Testis (tissue), 2 donors: Measurements from ENCODE around the gene ADPRM.

Experiments
- POLR2A ChIP-seq: fragments of 450-650 bp; IDR thresholded peaks from one replicate; pipeline ENCODE4 v1.6.1; 2017; ENCODE audit warnings: antibody characterized with exemption, mild to moderate bottlenecking, moderate library complexity
- TF ChIP-seq, protein P1 (sequence below), 3 experiments: fragments of 450-650 bp in 2 of 3; fragments of 200-600 bp in 1 of 3; sonication (generic) in 1 of 3; IDR thresholded peaks; one replicate each; pipeline ENCODE4 v1.5.1; 2016 to 2019; ENCODE audit warnings: antibody characterized with exemption in 3 of 3, mild to moderate bottlenecking in 2 of 3, moderate library complexity in 1 of 3

DNA sequence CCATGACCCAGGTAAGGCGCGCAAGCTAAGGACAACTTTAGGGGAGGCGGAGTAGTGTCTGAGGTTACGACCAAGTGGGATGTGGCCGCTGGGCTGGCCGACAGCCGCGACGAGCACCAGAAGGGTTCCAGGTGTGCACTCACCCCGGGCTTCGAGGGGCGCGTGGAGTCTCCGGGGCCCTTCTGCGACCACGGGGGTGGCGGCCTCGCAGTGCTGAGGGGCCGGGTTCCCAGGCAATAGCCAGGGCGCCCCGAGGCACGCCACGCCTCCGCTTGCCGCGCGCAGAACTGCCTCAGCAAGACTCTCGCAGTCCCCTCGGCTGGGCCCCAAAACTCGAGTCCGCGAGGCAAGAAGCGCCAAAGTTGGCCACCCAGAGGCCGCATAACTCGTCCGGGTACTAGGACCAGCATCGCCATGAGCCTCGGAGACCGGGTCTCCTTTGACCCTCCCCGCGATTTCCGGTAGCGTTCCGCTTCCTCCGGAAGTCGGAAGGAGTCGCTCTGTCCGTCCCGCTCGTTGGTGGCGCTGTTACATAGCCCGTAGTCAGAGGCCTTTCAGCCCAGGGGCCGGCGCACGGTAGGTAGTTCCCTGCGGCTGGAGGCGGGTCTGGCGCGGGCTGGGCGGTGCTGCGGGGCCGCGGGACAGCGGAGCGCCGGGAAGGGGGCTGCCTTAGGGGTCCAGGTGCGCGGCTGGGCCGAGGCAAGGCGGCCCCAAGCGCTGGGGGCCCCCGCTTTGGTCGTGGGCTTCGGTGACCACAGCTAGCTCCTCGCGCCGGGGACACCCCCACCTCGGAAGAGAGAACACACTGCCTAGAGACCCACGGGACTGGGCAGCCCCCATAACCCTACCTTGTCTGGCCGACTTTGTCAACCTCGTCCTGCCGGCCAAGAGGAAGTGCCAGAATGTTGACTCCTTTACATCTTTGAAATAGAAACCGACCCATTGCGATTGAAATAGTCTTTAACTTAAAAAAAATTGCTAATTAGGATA lies at the start of gene ADPRM, which contains the start of gene SCO1:
- TF ChIP-seq, protein P1, sequence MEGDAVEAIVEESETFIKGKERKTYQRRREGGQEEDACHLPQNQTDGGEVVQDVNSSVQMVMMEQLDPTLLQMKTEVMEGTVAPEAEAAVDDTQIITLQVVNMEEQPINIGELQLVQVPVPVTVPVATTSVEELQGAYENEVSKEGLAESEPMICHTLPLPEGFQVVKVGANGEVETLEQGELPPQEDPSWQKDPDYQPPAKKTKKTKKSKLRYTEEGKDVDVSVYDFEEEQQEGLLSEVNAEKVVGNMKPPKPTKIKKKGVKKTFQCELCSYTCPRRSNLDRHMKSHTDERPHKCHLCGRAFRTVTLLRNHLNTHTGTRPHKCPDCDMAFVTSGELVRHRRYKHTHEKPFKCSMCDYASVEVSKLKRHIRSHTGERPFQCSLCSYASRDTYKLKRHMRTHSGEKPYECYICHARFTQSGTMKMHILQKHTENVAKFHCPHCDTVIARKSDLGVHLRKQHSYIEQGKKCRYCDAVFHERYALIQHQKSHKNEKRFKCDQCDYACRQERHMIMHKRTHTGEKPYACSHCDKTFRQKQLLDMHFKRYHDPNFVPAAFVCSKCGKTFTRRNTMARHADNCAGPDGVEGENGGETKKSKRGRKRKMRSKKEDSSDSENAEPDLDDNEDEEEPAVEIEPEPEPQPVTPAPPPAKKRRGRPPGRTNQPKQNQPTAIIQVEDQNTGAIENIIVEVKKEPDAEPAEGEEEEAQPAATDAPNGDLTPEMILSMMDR (IDR thresholded peaks at IDR 0.05), result peak in 1 of 3 experiments; percentile 13
- peak; percentile 70 for TF ChIP-seq POLR2A
